ENCODE measurements around the gene ITPR2.

- TF ChIP-seq TAF1 (IDR thresholded peaks at IDR 0.05; ENCODE audit: low read depth, low read length) = no peak
- no peak for TF ChIP-seq POLR2A (IDR thresholded peaks at IDR 0.05; ENCODE audit: low read depth, low read length)
- no peak for TF ChIP-seq POLR2AphosphoS5 (IDR thresholded peaks at IDR 0.05; ENCODE audit: low read depth, low read length)
- no peak for TF ChIP-seq PAX5 (IDR thresholded peaks at IDR 0.05; ENCODE audit: insufficient read depth, low read length, severe bottlenecking)
- TF ChIP-seq SPI1 (IDR thresholded peaks at IDR 0.05; ENCODE audit: low read depth, low read length) = peak; percentile 63
Measured at GRCh38 chr12:26846416-26846815, 13.4 kb upstream of the ITPR2 start.

Data from GM12891 (cell line).